ENCODE data around the gene TTC33.

TTC33 gene

DNA sequence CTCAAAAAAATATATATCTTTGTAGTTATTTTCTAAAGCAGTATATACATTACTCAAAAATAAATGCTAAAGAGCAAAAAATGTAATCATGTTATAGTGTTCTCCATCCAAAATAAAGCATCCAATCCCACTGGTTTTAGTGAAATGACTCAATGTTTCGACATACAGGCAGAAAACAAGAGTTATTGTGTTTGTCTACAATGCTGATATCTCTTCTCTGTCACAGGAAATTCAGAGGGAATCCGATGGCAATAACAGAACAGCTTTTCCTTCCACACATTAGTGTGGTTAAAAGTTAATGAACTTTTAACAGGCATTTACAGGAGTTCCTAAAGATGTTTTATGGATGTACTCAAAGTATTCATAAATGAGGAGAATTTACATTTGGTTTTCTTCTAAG, 12.0 kb downstream of the TTC33 start:
- DNase-seq (ENCODE audit: low read depth) = no peak
- in situ Hi-C loops (cut with HindIII; ENCODE audit: low sequenced_read_pairs) = no loop called here
- TF ChIP-seq CTCF (IDR thresholded peaks at IDR 0.05; ENCODE audit: low read depth, low read length, missing control alignments) = no peak
- H3K4me3 ChIP-seq (ENCODE audit: low read depth, low read length) = no peak overlapping the region

GRCh38 chr5:40738502-40738901, 17.3 kb downstream of the TTC33 start:
- DNase-seq (ENCODE audit: low read depth) = no peak
- no peak for TF ChIP-seq CTCF (IDR thresholded peaks at IDR 0.05; ENCODE audit: low read depth, low read length, missing control alignments)
- in situ Hi-C loops (cut with HindIII; ENCODE audit: low sequenced_read_pairs) = no loop called here
- H3K4me3 ChIP-seq (ENCODE audit: low read depth, low read length) = no peak overlapping the region

DNA sequence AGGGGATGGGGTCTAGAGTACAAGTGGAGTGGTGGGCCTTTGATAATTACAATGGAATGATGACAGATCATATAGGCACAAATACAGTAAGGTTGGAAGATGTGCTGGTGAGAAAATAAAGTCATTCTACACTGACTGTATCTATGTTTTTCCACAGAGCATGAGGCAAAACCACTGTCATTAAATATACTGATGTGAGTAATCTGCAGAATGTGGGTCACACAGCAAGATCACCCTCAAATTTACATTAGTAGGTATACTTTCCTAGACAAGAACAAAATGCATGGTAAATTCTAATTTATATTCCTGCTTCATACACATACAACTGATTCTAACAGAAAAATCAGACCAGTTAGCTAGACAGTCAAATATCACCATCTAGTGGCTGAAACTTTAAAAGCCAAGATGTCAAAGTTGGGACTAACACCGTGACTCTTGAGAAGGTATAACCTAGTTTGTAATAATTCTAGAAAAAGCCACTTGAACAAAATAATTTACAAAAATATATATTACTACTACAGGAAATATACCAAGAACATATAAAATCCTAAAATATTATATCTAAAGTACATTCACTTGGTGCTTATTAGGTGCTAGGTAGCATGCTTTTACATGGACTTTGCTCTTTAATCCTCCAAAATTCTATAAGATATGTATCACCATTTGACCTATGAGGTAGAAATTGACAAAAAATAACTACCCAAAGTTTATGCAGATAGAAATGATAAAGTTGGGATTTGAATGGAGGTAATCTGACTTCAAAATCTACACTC, 19.5 kb downstream of the TTC33 start:
- in situ Hi-C loops (cut with HindIII; ENCODE audit: low sequenced_read_pairs) = no loop called here
- DNase-seq (ENCODE audit: low read depth) = peak; percentile 57
- no peak overlapping the region for H3K4me3 ChIP-seq (ENCODE audit: low read depth, low read length)
- peak; percentile 57 for TF ChIP-seq CTCF (IDR thresholded peaks at IDR 0.05; ENCODE audit: low read depth, low read length, missing control alignments)

GRCh38 chr5:40735609-40736008, 20.2 kb downstream of the TTC33 start:
- in situ Hi-C loops (cut with HindIII; ENCODE audit: low sequenced_read_pairs) = no loop called here
- no peak overlapping the region for H3K4me3 ChIP-seq (ENCODE audit: low read depth, low read length)
- TF ChIP-seq CTCF (IDR thresholded peaks at IDR 0.05; ENCODE audit: low read depth, low read length, missing control alignments) = no peak
- DNase-seq (ENCODE audit: low read depth) = no peak

- no peak for DNase-seq (ENCODE audit: low read depth)
- in situ Hi-C loops (cut with HindIII; ENCODE audit: low sequenced_read_pairs) = no loop called here
- TF ChIP-seq CTCF (IDR thresholded peaks at IDR 0.05; ENCODE audit: low read depth, low read length, missing control alignments) = no peak
- H3K4me3 ChIP-seq (ENCODE audit: low read depth, low read length) = no peak overlapping the region
Measured at GRCh38 chr5:40734986-40735385, 20.8 kb downstream of the TTC33 start.

GRCh38 chr5:40733879-40734563, 21.7 kb downstream of the TTC33 start:
- H3K4me3 ChIP-seq (ENCODE audit: low read depth, low read length) = no peak overlapping the region
- TF ChIP-seq CTCF (IDR thresholded peaks at IDR 0.05; ENCODE audit: low read depth, low read length, missing control alignments) = no peak
- no peak for DNase-seq (ENCODE audit: low read depth)
- in situ Hi-C loops (cut with HindIII; ENCODE audit: low sequenced_read_pairs) = no loop called here
